Uterus (tissue), 4 donors: ENCODE measurements around the gene CACNB1. TPM values are rescaled to one million over a fixed set of nuclear protein-coding genes. Genes with fewer than 3 reads are reported as not detected.

Experiments used
- DNase-seq, 2 donors: peaks; one replicate each; pipeline ENCODE4 v3.0.0-alpha.2; 2019 to 2020
- H3K27ac ChIP-seq, 2 donors: fragments of 200-600 bp; sonication (generic); 1 replicate in 1 of 2; 2 replicates in 1 of 2; pipeline ENCODE4 v1.5.1; 2016 to 2018
- H3K27me3 ChIP-seq, 2 donors: fragments of 200-600 bp; sonication (generic); one replicate each; pipeline ENCODE4 v1.5.1; 2018 to 2019; ENCODE audit warnings: control low read depth in 1 of 2
- H3K36me3 ChIP-seq, 2 donors: fragments of 200-600 bp; sonication (generic); one replicate each; pipeline ENCODE4 v1.5.1; 2019; ENCODE audit warnings: control low read depth in 1 of 2
- H3K4me1 ChIP-seq, 2 donors: fragments of 200-600 bp; sonication (generic); one replicate each; pipeline ENCODE4 v1.5.1; 2018 to 2019; ENCODE audit warnings: control low read depth in 1 of 2
- H3K4me3 ChIP-seq, 2 donors: fragments of 200-600 bp; sonication (generic); 1 replicate in 1 of 2; 2 replicates in 1 of 2; pipeline ENCODE4 v1.5.1; 2018 to 2019; ENCODE audit warnings: mild to moderate bottlenecking in 1 of 2
- H3K9me3 ChIP-seq, 2 donors: fragments of 200-600 bp; sonication (generic); one replicate each; pipeline ENCODE4 v1.5.1; 2019; ENCODE audit warnings: control low read depth in 1 of 2
- CTCF ChIP-seq, 4 experiments: fragments of 200-600 bp in 2 of 4; fragments of 450-650 bp in 2 of 4; sonication (generic) in 2 of 4; IDR thresholded peaks; one replicate each; pipeline ENCODE4 v1.5.1; 2016 to 2019; ENCODE audit warnings: antibody characterized with exemption in 4 of 4, mild to moderate bottlenecking in 2 of 4, moderate library complexity in 1 of 4
- POLR2A ChIP-seq, 2 donors: fragments of 450-650 bp; IDR thresholded peaks; one replicate each; pipeline ENCODE4 v1.6.1; 2016; ENCODE audit warnings: antibody characterized with exemption in 2 of 2, mild to moderate bottlenecking in 1 of 2, moderate library complexity in 1 of 2
- intact Hi-C: fragments of 100-400 bp; cut with DNase I; formaldehyde crosslinking; loops from one replicate; pipeline ENCODE4 v1.15.1; 2023; ENCODE audit warnings: low total_unique reads
- total RNA-seq, 4 donors: library from RNA; depleted of rRNA in 3 of 4; stranded (reverse); fragments of >200 nt in 3 of 4; gene quantifications; one replicate each; pipeline versions ENCODE4 v1.1.0 to v1.2.4, GENCODE V29; 2014 to 2023
- donor health status: DM: yes; HTN: yes; CAD: no.

The CACNB1 gene
- total RNA-seq, 4 donors from 2014 or later = 5.6 to 23.3 (median 8.4) TPM

- H3K4me1 ChIP-seq = peaks cover 0 to 20% of the 10 kb centered on the region in 2 donors
Observed at GRCh38 chr17:39195568-39196160, 1.8 kb downstream of the CACNB1 start.

DNA sequence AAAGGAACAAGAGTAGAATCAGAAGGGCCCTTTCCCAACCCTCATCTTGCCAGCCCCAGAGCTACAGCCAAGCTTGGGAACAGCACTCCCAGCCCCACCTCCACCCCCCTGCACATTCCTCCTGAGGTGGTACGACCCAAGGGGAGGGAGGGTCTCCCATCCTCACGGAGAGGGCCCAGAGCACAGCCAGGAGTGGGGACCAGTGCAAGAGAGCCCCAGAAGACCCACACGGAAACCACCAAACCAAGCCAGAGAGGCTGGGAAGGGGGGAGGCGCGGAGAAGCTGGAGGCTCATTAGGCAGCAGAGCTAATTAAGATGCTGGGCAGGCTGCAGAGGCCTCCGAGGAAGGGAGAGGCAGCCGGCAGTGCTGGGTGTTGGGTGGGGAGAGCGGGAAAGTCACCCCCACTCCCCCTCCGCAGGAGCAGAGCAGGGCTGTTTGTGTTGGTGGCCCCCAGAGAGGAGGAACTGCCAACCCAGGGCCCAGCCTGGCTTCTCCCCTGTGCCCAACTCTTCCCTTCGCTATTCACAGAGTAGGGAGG, 2.4 kb downstream of the CACNB1 start:
- H3K27ac ChIP-seq = peak overlapping the region; percentile 10 to 46
- H3K4me3 ChIP-seq = no peak overlapping the region
- H3K36me3 ChIP-seq = no peaks in the 10 kb centered on the region
- no peaks in the 10 kb centered on the region for H3K27me3 ChIP-seq
- intact Hi-C loops = no loop called here
- no peaks in the 10 kb centered on the region for H3K9me3 ChIP-seq
- TF ChIP-seq POLR2A (IDR thresholded peaks at IDR 0.05) (no peak), CTCF (IDR thresholded peaks at IDR 0.05) (no peak)
- no peak for DNase-seq
- peaks cover 0 to 20% of the 10 kb centered on the region in 2 donors for H3K4me1 ChIP-seq

More at GRCh38 chr17:39195568-39196160, 1.8 kb downstream of the CACNB1 start:
- no peak overlapping the region for H3K4me3 ChIP-seq
- DNase-seq = no peak
- no peaks in the 10 kb centered on the region for H3K27me3 ChIP-seq
- H3K27ac ChIP-seq = peak overlapping the region in 1 of 2 donors; percentile 91
- intact Hi-C loops = no loop called here
- H3K36me3 ChIP-seq = no peaks in the 10 kb centered on the region
- TF ChIP-seq POLR2A (IDR thresholded peaks at IDR 0.05) (no peak), CTCF (IDR thresholded peaks at IDR 0.05) (no peak)
- no peaks in the 10 kb centered on the region for H3K9me3 ChIP-seq

- peak; percentile 57 to 65 for DNase-seq
- H3K4me1 ChIP-seq = peaks cover 0 to 20% of the 10 kb centered on the region in 2 donors
- no peak overlapping the region for H3K4me3 ChIP-seq
- intact Hi-C loops = no loop called here
- H3K9me3 ChIP-seq = no peaks in the 10 kb centered on the region
- peak overlapping the region; percentile 10 to 46 for H3K27ac ChIP-seq
- no peaks in the 10 kb centered on the region for H3K27me3 ChIP-seq
- TF ChIP-seq CTCF (IDR thresholded peaks at IDR 0.05) (peak in 3 of 4 experiments; percentile 22 to 30 (median 24)), POLR2A (IDR thresholded peaks at IDR 0.05) (no peak)
- no peaks in the 10 kb centered on the region for H3K36me3 ChIP-seq
Observed at GRCh38 chr17:39194089-39194984, 3.1 kb downstream of the CACNB1 start.

DNA sequence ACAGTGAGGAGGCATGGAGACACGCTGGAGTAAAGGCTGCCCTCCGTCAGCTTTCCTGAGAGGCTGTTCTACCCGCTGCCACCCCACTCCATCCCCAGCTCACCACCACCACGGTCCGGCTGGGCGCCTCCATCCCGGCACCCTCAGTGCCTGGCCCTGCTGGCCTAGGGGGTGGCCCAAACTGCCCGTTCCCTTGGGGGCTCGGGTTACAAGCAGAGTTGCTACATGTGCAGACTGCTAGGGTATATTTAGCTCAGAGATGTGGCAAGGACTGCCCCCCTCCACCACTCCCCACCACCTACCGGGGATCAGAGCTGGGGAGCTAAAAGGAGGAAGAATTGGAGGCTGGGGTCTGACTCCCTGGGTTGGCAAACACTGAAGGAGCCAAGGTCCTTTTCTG, 4.1 kb downstream of the CACNB1 start:
- TF ChIP-seq CTCF (IDR thresholded peaks at IDR 0.05) (no peak), POLR2A (IDR thresholded peaks at IDR 0.05) (no peak)
- no peaks in the 10 kb centered on the region for H3K36me3 ChIP-seq
- intact Hi-C loops = no loop called here
- no peak overlapping the region for H3K27ac ChIP-seq
- H3K4me1 ChIP-seq = peaks cover 0 to 20% of the 10 kb centered on the region in 2 donors
- no peaks in the 10 kb centered on the region for H3K27me3 ChIP-seq
- no peaks in the 10 kb centered on the region for H3K9me3 ChIP-seq
- no peak for DNase-seq
- H3K4me3 ChIP-seq = no peak overlapping the region

- H3K36me3 ChIP-seq = no peaks in the 10 kb centered on the region
- no peak overlapping the region for H3K27ac ChIP-seq
- H3K4me3 ChIP-seq = no peak overlapping the region
- H3K4me1 ChIP-seq = peaks cover 0 to 17% of the 10 kb centered on the region in 2 donors
- H3K9me3 ChIP-seq = no peaks in the 10 kb centered on the region
- H3K27me3 ChIP-seq = no peaks in the 10 kb centered on the region
- TF ChIP-seq POLR2A (IDR thresholded peaks at IDR 0.05) = no peak
- no peak for TF ChIP-seq CTCF (IDR thresholded peaks at IDR 0.05)
- intact Hi-C loops = no loop called here
- DNase-seq = no peak
Observed at GRCh38 chr17:39192901-39193300, 4.6 kb downstream of the CACNB1 start.
